Epidermal melanocyte (primary cell): Measurements from ENCODE around the gene TANGO6.

ENCODE experiments used
- DNase-seq: peaks from one replicate; pipeline ENCODE4 v3.0.0; 2011; ENCODE audit warnings: low spot score; ENCODE audit not compliant: insufficient read length

Gene TANGO6

DNA sequence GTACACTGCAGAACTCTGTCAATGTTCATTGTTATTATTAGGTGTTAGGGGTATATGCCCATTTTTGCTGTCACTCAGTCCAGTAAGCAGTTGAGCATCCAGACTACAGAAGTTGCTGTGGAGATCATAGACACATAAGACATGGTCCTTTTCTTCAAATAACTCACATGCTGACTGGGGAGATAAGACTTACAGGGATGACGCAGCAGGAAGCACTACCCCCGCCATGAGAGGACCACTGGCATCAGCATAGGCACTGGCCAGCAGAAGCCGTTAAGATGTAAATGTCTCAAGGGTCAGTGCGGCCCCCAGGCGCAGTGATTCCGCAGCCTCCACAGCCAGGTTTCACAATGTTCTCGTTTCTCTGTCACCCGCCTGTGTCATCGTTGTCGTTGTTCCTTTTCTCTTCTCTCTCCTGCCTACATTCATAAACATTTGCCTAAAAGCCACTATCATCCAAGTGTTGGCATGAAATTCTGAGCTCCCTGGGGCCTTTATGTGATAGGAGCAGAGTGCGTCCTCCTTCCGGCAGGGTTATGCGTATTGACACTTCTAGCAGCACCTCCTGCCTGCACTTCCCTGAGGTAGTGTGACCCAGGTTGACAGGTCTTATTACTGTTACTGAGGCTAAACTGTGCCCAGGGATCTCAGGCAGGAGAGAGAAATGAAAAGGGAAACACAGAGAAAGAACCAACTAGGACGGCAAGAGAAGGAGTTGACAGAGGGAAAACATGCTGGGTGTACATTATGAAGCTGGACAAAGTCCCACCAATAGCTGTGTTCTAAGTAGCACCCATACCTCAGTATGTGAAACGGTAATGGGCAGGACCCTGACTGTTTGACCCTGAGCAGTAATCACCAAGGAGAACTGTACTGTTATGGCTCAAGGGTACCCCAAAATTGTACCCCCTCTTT lies 17.9 kb downstream of the TANGO6 start:
- DNase-seq = no peak

GRCh38 chr16:68866933-68867332 lies 23.6 kb downstream of the TANGO6 start:
- DNase-seq = no peak

GRCh38 chr16:68869492-68870088 lies 26.3 kb downstream of the TANGO6 start:
- DNase-seq = no peak

- DNase-seq = no peak
Observed at GRCh38 chr16:68873635-68874471, 30.5 kb downstream of the TANGO6 start.

GRCh38 chr16:68875871-68876270 lies 32.5 kb downstream of the TANGO6 start:
- no peak for DNase-seq

GRCh38 chr16:68883685-68884084 lies 40.4 kb downstream of the TANGO6 start:
- DNase-seq = no peak

DNA sequence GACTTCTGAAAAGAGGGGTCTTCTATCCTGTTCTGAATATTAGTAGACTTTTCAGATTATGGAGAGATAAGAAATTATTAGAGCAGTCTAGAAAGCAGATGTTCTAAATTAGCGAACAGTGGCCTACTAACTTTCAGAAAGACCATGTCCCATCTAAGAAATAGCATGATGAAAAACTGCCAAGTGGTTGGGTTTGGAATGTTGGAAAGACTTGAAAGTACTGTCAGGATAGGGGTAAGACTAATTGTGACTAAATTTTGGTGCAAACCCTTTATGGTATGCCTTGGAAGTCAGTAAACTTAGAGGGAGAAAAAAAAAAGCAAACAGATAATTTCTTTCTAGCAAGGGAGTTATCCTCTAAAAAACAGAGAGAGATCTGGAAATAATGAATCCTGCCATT lies 41.1 kb downstream of the TANGO6 start:
- no peak for DNase-seq

GRCh38 chr16:68884861-68885720 lies 41.8 kb downstream of the TANGO6 start:
- no peak for DNase-seq

- no peak for DNase-seq
Observed at GRCh38 chr16:68887107-68887506, 43.8 kb downstream of the TANGO6 start.

GRCh38 chr16:68889508-68890150 lies 46.3 kb downstream of the TANGO6 start:
- no peak for DNase-seq

- DNase-seq = no peak
Observed at GRCh38 chr16:68892214-68892613, 48.9 kb downstream of the TANGO6 start.

- no peak for DNase-seq
Observed at GRCh38 chr16:68892898-68893297, 49.6 kb downstream of the TANGO6 start.

GRCh38 chr16:68893710-68894705 lies 50.7 kb downstream of the TANGO6 start:
- DNase-seq = no peak

DNA sequence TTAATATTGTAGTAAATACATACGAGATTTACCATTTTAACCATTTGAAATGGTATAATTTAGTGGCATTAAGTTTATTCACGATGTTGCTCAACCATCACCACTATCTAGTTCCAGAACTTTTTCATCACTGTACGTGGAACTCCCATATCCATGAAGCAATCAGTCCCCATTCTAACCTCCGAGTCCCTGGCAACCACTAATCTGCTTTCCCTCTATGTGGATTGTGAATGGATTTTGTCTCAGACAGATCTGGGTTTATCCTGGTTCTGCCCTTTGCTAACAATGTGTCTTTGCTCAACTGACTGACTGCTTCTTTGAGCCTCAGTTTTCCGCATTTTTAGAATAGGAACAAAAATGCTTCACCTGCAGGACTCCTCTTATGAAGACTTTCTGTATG lies 51.4 kb downstream of the TANGO6 start:
- DNase-seq = no peak

DNA sequence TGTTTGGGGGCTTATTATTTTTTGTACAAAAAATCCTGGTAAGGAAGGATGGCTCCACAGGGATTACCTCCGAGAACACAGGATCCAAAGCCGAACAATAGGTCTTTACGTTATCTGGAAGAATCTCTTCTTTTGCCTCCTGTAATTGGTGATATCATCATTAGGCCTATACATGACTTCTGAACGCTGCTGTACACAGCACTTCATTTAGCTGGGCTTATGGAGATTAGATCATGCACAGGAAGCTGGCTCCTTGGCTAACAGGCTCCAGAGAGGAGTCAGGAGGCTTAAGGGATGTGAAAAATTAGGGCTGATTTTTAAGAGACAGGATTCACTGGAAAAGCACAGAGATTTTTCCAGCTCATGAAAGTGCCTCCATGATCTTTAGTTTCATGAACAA lies 54.7 kb downstream of the TANGO6 start:
- DNase-seq = no peak

- DNase-seq = no peak
Observed at GRCh38 chr16:68900009-68900408, 56.7 kb downstream of the TANGO6 start.

DNA sequence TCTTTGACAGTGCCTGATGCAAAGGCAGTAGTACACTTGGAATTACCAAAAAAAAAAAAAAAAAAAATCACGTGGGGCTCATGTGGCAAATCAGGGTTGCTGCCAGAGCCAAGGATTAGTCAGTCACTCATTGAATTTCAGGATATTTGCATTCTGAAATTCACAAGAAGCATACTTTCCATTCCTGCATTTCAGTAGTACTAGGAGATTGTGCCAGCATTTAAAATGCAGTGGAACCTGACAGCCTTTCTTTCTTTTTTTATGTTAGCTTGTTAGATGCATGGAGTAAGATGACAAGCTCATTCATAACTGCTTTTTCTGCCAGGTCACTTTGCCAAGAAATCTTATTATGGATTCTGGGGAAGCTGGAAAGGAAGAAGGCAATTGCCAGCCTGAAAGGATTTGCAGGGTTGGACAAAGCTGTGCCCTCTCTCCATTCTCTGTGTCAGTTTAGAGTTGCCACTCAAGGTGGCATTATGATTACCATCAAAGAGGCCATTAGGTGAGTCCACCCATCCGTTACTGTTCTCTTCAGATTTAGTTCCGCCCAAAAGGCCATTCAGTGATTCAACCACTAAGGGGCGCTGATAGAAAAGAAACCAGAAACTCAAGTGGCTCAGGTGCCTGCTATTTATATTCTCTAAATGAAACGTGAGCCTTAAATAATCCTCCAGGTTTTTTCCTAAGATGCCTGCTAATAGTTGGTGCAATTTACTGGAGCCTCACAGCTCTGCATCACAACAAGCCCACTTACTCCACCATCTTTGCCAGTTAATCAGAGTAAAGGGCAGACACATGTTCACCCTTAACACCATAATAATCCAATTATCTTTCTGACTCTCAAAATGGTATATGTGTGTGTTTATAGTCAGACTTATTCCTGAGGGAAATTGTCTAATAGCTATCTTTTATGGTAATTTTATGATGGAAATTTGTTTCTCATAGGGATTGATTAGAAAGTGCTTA lies 59.0 kb downstream of the TANGO6 start:
- peak; percentile 32 for DNase-seq

- no peak for DNase-seq
Observed at GRCh38 chr16:68902969-68903345, 59.6 kb downstream of the TANGO6 start.
